B cell (primary cell): Measurements from ENCODE around the gene NKX2-2.

Experiments used
- EZH2 ChIP-seq: IDR thresholded peaks from 2 replicates; pipeline ENCODE4 v1.6.1; 2012; ENCODE audit warnings: borderline replicate concordance, low read depth, mild to moderate bottlenecking, moderate library complexity, low read length; ENCODE audit not compliant: insufficient read depth, poor library complexity, severe bottlenecking
- TF ChIP-seq, protein P1 (sequence below): fragments of 200-600 bp; IDR thresholded peaks from one replicate; pipeline ENCODE4 v1.8.0; 2022; ENCODE audit warnings: antibody characterized with exemption, mild to moderate bottlenecking

- TF ChIP-seq, protein P1, sequence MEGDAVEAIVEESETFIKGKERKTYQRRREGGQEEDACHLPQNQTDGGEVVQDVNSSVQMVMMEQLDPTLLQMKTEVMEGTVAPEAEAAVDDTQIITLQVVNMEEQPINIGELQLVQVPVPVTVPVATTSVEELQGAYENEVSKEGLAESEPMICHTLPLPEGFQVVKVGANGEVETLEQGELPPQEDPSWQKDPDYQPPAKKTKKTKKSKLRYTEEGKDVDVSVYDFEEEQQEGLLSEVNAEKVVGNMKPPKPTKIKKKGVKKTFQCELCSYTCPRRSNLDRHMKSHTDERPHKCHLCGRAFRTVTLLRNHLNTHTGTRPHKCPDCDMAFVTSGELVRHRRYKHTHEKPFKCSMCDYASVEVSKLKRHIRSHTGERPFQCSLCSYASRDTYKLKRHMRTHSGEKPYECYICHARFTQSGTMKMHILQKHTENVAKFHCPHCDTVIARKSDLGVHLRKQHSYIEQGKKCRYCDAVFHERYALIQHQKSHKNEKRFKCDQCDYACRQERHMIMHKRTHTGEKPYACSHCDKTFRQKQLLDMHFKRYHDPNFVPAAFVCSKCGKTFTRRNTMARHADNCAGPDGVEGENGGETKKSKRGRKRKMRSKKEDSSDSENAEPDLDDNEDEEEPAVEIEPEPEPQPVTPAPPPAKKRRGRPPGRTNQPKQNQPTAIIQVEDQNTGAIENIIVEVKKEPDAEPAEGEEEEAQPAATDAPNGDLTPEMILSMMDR, result no peak
- TF ChIP-seq EZH2, result no peak
These were observed 2.3 kb upstream of the NKX2-2 start for GRCh38 chr20:21516180-21516567.
